NOMO-1 (cell line): ENCODE data around the gene MX2.
"Not testable (repeated sequence)": the region's sequence is repeated elsewhere in the genome, so short reads cannot be mapped to it uniquely, and the experiment has no call there.

Source experiments
- DNase-seq, 2 experiments: peaks; one replicate each; lab custom pipeline; 2025; ENCODE audit not compliant: unreplicated experiment in 2 of 2; lab: John Stamatoyannopoulos, UW

The MX2 gene

GRCh38 chr21:41410361-41410760 lies 48.5 kb downstream of the MX2 start:
- no peak for DNase-seq

- no peak for DNase-seq
These were observed 49.1 kb downstream of the MX2 start for GRCh38 chr21:41410767-41411448.

- DNase-seq, result no peak
These were observed 49.7 kb downstream of the MX2 start for GRCh38 chr21:41411449-41412089.

GRCh38 chr21:41417505-41417904 lies 55.7 kb downstream of the MX2 start:
- DNase-seq, result not testable (repeated sequence)

- DNase-seq, result no peak
These were observed 56.6 kb downstream of the MX2 start for GRCh38 chr21:41418393-41418792.

- no peak for DNase-seq
These were observed 57.3 kb downstream of the MX2 start for GRCh38 chr21:41418956-41419680.

GRCh38 chr21:41419921-41420862 lies 58.4 kb downstream of the MX2 start:
- DNase-seq, result peak; percentile 77 to 81

- not testable (repeated sequence) for DNase-seq
These were observed 59.2 kb downstream of the MX2 start for GRCh38 chr21:41420998-41421397.

GRCh38 chr21:41422546-41423304 lies 60.9 kb downstream of the MX2 start:
- DNase-seq, result no peak

GRCh38 chr21:41423305-41423636 lies 61.4 kb downstream of the MX2 start:
- DNase-seq, result not testable (repeated sequence)

- DNase-seq, result no peak
These were observed 63.7 kb downstream of the MX2 start for GRCh38 chr21:41425588-41425953.

- DNase-seq, result peak; percentile 47 to 53
These were observed 64.3 kb downstream of the MX2 start, which contains the start of gene MX1 for GRCh38 chr21:41425954-41426675. MX1 (plus strand) TSS chr21:41426239; CDS start chr21:41432071, 5,832 bp downstream.

GRCh38 chr21:41426676-41427404 lies 65.0 kb downstream of the MX2 start:
- DNase-seq, result no peak

GRCh38 chr21:41427556-41427955 lies 65.7 kb downstream of the MX2 start:
- no peak for DNase-seq

- DNase-seq, result no peak
These were observed 66.5 kb downstream of the MX2 start for GRCh38 chr21:41428311-41428710.

GRCh38 chr21:41428847-41429246 lies 67.0 kb downstream of the MX2 start:
- no peak for DNase-seq

GRCh38 chr21:41429305-41429704 lies 67.5 kb downstream of the MX2 start:
- no peak for DNase-seq

- DNase-seq, result no peak
These were observed 68.2 kb downstream of the MX2 start for GRCh38 chr21:41429925-41430491.
